Fibroblast of upper back skin (primary cell): Measurements from ENCODE around the gene SOHLH2.

Experiments used
- DNase-seq: peaks from one replicate; pipeline ENCODE4 v3.0.0-alpha.2; 2013

SOHLH2 gene

GRCh38 chr13:36130552-36131221 lies 83.7 kb downstream of the SOHLH2 start:
- peak; percentile 7 for DNase-seq

- DNase-seq = no peak
Measured at GRCh38 chr13:36130193-36130551, 84.2 kb downstream of the SOHLH2 start.

- no peak for DNase-seq
Measured at GRCh38 chr13:36129539-36129938, 84.8 kb downstream of the SOHLH2 start.

- DNase-seq = no peak
Measured at GRCh38 chr13:36126491-36126890, 87.9 kb downstream of the SOHLH2 start.

- DNase-seq = no peak
Measured at GRCh38 chr13:36125841-36126240, 88.5 kb downstream of the SOHLH2 start.

GRCh38 chr13:36124236-36124822 lies 90.0 kb downstream of the SOHLH2 start:
- peak; percentile 72 for DNase-seq
